NCI-H446 treated with DMSO at 0.1 percent for 48 hours (cell line): Measurements from ENCODE around the gene PNKD.

Experiments
- DNase-seq: peaks from one replicate; lab custom pipeline; 2025; lab: John Stamatoyannopoulos, UW

PNKD gene

DNA sequence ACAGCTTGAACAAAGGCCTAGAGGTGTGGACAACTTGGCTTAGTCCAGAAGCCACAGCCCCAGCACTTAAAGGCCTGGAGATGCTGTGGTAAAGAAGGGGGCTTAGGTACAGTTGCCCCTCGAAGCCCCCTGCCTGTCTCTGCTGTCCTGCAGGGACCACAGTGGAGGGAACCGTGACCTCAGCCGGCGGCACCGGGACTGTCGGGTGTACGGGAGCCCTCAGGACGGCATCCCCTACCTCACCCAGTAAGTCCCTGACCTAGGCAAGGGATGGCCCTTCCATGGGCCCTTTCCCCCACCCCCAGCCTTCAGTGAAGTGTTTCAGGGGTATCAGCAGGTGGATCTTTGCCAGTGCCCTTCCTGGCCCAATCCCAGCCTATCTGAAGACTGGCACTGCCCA, 71.1 kb downstream of the PNKD start:
- DNase-seq, result no peak

DNA sequence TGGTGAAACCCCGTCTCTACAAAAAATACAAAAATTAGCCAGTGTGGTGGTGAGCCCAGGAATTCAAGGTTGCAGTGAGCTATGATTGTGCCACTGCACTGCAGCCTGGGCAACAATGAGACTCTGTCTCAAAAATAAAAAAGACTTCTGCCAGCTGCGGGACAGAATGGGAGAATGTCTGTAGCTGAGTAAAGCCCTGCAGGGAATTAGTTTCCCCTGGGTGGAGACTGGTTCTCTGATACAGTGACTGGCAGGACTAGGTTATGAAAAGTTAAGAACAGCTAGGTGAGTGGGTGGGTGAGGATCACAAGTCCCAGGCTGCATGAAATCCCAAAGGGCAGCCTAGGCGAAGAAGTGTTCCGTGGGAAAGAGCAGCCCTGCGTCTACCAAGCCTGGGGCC, 72.5 kb downstream of the PNKD start:
- DNase-seq, result no peak

DNA sequence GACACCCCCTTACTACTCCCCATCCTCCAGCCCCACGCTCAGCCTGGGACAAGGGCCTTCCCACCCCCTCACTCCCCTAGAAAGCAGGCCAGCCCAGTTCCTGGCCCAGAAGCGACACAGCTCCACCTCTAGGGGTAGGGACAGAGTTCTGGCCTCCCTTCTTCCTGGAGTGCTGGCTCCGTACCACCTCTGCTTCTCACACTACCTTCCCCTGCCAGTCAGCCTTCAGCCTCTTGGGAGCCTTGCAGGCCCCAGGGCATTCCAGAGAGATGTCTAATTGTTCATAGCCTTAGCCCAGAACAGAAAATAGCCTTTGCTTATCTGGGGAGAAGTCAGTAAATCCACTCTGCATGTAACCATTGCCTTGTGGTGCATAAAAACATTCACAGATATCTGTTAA, 73.3 kb downstream of the PNKD start:
- no peak for DNase-seq

DNA sequence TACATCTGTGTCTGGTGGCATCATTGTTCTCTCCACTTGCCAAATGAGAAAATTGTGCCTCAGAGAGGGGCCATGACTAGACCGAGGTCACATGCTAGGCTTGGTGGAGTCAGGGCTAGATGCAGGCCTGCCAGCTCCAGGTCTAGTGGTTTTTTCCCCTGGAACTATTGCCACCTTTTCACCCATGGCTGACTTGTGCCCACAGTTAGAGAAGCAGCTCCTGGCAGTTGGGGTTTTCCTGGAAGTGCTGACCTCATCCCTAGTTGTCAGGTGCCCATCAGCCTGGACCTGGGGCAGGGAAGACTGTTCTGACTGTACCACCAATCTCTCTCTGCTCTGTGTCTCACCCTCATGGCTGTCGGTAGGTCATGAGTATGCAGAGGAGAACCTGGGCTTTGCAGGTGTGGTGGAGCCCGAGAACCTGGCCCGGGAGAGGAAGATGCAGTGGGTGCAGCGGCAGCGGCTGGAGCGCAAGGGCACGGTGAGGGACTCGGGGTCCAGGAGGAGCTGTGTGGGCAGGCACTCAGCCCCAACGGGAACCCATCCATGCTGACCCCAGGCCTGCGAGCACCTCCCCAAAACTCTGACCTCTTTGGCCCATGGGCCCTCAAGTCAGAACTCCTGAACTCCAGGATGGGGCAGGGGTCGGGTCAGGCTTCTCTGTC, 73.9 kb downstream of the PNKD start:
- DNase-seq, result no peak

DNA sequence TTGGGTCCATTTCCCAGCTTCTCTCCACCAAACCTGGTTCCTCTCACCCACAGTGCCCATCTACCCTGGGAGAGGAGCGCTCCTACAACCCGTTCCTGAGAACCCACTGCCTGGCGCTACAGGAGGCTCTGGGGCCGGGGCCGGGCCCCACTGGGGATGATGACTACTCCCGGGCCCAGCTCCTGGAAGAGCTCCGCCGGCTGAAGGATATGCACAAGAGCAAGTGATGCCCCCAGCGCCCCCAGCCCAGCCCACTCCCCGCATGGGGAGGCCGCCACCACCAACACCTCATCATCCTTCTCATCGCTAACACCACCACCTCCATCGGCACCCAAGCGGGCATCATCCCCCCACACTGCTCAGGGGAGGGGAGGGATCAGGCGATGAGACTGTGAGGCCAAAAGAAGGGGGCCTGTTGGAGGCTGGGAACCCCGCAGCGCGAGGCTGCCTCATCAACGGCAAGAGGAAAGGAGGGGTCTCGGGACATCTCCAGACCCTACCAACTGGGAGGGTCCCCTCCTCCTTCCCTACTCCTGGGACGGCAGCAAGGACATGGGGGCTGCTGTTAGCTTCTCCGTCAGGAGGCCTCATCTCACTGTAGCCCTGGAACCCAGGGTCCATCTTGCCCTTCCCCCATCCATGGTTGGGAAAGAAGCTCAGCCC, 74.6 kb downstream of the PNKD start:
- DNase-seq, result no peak

DNA sequence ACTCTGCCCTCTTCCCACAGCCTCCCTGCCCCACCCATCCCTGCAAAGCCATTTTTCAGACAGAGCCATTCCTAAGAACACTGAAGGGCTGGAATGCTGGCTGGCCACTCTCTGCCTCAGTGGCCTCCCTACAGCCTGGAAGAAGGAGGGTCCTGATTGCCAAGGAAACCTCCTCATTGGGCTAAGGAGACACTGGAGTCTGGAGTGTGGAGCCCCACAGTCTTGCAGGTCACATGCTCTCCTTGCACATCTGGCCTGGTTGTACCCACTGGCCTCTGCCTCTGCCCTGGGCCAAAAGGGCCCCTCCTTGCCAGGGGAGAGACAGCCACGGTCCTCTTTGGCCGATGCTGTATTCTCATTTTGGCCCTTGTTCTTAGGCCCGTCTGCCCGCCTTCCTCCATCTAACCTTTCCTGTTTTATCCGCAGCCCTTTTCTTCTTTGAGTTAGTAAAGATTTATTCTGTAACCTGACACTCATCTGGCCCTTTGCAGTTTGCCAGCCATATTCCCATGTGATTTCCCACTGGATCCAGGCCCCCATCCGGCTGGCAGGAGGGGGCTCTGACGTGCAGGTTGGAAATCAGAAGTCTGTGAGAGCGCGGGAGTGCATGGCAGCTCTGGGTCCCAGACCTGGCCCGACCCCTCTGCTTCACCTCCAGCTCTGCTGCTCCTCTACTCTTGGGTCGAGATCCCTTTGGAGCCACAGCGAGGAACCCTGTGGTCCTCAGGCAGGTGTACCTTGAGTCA, 75.3 kb downstream of the PNKD start:
- DNase-seq, result no peak

DNA sequence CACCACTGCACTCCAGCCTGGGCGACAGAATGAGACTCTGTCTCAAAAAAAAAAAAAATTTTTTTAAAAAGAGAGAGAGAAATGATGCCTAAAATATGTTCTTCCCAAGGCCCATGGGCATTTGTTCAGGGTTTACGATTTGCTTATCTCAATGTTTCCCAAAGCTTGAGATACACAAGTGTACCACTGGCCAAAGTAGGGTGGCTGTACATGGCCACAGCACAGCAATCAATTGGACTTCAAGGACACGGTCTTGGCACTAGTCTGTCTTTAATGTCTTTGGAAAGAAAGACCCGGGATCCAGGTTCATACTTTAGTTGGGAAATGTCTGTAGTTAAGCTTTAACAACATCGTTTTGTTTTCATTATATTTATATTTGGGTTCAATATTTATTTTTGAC, 76.9 kb downstream of the PNKD start:
- no peak for DNase-seq

DNA sequence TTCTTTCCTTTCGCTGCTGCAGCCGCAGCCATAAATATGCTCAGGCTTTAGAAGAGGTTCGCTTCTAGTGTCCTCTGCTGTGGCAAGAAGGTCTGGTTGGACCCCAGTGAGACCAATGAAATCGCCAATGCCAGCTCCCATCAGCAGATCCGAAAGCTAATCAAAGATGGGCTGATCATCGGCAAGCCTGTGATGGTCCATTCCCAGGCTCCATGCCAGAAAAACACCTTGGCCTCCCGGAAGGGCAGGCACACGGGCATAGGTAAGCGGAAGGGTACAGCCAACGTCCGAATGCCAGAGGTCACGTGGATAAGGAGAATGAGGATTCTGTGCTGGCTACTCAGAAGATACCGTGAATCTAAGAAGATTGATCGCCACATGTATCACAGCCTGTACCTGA, 83.7 kb downstream of the PNKD start:
- no peak for DNase-seq

DNA sequence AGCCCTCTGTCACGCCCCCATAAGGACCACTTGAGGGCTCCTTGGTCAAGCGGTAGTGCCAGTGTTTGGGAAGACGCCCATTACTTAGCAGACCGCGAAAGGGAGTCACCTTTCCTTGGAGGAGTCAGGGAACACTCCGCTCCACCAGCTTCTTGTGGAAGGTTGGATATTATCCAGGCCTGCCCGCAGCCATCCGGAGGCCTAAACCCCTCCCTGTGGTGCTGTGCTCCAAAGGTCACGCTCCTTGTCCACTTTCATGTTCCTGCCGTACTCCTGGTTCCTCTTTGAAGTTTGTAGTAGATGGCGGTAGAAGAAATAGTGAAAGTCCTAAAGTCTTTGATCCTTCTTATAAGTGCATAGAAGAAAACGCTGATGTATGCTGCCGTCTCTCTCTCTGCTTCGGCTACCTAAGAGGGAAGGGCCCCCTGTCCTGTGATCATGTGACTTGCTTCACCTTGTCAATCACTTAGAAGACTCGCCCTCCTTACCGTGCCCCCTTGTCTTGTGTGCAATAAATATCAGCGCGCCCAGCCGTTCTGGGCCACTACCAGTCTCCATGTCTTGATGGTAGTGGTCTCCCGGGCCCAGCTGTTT, 84.6 kb downstream of the PNKD start:
- no peak for DNase-seq

DNA sequence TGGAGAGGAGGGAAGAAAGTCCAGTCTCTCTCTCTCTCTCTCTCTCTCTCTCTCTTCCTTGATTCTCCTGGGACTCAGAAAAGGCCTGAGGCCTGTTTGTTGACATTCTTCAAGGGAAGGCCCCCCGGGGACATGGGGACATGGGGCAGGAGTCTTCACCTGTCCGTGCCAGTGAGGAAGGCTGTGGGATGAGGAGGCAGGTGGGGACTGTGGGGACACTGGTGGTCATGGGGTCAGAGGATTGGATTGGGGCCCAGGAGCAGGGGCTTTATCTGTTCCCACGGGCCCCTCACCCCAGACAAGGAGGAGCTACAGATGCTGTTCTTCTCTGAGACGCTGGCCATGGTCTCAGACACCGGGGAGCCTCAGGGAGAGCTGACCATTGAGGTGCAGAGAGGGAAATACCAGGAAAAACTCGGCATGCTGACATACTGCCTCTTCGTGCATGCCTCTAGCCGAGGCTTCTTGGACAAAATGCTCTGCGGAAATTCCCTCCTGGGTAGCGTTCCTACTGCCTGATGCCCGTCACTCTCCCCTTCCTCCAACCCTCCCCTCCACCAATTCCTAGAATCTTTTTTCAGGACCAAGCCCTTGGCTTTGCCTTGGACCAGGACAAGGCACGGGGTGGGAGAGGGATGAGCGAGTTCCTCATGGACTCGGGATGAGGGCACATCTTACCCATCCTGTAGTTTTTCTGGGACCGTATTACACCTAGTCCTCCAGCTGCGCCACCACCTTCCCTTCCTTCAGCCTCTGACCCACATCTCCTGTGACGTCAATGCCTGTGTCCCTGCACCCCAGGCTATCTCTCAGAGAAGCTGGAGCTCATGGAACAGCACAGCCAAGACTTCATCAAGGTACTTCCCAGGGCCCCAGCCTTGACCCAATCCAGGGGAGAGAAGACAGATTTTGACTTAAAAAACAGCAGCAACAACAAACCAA, 87.2 kb downstream of the PNKD start:
- DNase-seq, result no peak

DNA sequence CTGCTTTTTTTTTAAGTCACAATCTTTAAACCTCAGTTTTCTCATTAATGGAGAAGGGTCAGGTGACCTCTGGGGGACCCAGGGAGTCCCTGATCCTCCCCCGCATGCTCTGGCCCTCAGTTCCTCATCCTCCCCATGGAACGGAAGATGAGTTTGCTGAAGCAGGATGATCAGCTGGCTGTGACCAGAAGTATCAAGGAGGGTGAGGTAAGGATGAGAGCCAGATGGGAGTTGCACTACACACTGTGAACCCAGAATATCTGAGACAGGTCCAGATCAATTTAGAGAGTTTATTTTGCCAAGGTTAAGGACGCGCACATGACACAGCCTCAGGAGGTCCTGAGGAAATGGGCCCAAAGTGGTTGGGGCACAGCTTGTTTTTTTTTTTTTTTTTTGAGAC, 90.1 kb downstream of the PNKD start:
- DNase-seq, result no peak

DNA sequence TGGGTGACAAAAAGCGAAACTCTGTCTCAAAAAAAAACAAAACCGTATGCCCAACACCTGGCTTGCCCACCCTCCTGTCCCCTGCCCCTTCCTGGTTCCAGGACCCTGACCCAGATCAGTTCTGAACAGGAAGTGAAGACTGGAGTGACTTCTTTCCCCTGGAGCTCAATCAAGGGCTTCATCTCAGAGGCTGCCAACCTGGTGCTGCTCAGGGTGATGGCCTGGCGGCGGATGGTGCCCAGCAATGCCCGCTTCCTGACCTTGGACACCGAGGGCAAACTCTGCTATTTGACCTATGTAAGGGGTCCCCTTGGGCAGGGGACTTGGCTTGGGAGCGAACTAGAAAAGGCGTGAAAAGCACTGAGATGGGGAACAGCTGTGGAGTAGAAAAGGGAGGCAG, 92.3 kb downstream of the PNKD start:
- no peak for DNase-seq

DNA sequence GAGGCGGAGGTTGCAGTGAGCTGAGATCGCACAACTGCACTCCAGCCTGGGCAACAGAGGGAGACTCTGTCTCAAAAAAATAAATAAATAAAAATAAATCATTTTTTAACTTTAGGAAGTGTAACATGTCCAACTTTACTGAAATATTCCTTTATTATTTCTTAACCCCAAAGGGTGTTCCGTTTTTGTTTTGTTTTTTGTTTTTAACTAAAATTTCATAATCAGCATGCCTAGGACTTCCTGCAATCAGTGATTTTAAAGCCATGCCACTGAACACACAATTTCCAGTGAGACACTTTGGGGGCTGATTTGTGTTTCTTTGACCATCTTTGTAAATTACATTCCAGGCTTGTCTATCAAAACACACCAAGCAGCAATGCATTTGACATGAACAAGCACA, 93.4 kb downstream of the PNKD start:
- DNase-seq, result no peak

DNA sequence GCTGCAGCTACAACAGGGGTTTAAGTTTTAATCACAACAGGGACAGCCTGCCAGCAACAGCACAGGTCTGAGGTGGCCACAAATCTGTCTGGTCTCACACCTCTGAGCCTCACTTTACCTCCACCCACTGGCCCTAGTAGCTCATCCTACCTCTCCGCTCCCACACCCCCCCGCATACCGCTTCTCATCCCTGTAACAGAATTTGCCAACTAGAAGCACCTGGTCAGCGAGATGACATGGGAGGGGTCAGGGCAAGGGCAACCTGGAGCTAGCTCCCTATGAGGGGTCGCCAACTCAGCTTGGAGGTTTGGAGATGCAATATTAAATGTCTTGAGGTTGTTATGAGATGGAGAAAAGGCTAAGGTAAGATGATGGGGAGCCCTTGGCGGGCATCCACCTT, 93.9 kb downstream of the PNKD start:
- DNase-seq, result no peak

DNA sequence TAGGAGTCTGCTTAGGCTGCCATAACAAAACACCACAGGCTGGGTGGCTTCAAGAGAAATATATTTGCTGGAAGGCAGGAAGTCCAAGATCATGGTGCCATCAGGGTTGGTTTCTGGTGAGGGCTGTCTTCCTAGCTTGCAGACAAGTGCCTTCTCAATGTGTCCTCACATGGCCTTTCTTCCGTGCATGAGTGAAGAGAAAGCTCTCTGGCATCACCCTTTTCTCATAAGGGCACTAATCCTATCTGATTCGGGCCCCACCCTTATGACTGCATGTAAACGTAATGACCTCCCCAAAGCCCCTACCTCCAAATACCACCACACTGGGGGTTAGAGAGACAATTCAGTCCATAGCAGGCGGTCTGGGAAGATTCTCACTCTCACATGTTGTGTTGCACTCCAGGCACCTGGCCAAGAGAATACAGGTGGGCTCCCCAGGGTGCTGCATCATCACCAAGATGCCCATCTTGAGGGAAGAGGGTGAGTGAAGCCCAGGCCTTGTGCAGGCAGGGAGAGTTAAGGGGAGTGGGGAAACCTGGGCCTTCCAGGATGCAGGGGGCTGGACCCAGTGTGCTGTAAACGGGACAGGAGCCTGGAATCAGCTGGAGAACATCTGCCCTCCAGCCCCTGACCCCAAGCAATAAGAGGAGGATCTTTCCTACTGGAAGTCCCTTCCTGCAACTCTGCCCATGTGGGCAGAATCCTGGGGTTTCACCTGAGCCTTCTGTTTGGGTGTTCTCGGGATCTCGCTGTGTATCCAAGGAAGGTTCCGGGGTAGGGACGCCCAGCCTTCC, 96.5 kb downstream of the PNKD start:
- DNase-seq, result no peak

DNA sequence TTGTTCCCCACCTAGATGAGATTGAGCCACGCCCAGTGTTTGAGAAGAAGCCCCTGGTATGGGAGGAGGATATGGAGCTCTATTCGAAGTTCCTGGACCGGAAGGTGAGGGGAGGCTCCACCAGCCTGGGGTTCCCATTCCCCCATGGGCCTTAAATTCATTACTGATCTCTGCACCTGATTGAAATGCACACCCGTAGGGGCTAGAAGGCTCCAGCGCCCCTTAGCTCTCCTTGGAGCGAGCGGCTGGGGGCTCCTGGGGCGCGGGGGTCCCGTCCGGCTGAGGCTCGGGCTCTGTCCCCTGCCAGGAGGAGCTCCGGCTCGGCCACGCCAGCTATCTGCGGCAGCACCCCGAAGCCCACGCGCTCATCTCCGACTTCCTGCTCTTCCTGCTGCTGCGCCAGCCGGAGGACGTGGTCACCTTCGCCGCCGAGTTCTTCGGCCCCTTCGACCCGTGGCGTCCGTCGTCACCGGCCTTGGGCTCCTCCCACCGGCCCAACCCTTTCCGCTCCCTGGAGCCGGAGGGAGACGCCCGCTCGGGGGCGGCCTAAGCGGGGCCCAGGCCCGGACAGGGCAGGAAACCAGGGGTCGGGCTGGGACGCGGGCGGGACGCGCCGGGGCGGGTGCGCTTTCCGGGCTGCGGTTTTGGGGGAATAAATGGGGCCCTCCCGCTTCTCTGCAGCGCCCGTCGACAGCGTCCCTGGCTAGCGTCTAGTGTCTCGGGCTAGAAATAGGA, 97.3 kb downstream of the PNKD start:
- no peak for DNase-seq

DNA sequence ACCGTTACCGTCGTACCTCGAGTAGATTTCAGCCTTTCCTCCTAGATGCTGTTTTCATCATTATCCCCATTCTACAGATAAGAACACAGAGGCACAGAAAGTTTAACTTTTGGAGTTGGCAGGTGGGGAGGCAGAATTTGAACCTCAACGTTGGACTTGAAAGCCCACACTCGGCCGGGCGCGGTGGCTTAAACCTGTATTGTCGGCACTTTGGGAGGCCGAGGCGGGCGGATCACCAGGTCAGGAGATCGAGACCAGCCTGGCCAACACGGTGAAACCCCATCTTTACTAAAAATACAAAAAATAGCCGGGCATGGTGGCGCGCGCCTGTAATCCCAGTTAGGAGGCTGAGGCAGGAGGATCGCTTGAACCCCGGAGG, 97.8 kb downstream of the PNKD start:
- no peak for DNase-seq

DNA sequence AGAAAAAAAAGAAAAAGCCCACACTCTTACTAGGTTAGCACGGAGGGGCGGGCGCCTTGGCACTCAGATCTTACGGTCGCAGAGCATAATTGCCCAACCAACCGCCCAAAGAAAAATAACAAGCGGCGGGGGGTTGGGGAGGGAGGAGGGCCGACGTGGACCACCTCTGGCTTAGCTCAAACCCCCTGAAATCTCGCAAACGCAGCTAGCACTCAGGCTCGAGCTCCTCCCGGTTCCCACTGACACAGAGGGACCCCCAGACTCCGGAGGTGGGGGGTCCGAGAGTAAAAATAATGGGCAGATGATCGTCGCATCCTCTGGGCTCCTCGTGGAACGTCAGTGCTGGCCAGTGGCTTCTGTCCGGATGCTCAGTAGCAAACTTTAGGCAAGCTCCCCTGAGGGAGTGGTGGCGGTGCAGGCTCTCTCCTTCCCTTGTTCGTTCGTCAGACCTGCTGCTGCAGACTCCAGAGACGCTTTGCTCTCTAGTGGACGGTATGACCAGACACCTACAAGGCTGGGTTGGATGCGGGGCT, 98.4 kb downstream of the PNKD start:
- DNase-seq, result no peak

DNA sequence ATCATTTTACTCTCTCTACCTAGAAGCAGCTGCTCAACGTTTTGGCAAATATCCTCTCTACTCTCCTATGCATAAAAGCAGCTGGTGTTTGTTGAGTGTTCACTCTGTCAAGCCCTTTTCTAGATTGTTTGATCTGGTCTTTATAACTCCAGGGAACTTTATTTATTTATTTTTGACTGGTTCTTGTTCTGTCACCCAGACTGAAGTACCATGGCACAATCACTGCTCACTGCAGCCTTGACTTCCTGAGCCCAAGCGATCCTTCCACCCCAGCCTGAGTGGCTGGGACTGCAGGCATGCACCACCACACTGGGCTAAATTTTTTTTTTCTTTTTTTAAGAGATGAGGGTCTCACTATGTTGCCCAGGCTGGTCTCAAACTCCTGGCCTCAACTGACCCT, 99.0 kb downstream of the PNKD start:
- DNase-seq, result no peak

DNA sequence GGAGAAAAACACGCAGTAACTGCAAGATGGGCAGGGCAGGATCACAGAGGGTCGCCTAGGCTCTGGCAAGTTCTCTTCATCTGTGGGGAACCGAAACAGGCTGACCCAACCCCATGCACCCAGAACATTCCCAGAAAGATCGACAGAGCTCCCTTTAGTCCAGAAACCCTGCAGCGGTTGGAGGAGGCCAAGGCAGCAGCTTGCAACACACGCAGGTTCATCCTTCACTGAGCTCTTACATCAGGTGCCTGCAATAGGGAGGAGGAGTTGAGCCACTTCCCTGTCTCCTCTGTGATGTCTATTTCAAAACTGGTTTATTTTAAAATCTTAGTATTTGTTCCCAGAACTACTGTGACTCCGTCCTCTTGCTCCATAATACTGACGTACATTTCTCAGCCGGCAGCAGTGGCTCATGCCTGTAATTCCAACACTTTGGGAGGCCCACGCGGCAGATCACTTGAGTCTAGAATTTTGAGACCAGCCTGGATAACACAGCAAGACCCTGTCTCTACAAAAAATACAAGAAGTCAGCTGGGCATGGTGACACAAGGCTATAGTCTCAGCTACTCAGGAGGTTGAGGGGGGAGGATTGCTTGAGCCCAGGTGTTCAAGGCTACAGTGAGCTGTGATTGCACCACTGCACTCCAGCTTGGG, 100.2 kb downstream of the PNKD start:
- no peak for DNase-seq
